HG02885 (cell line): ENCODE measurements around the gene FCRL6.
A peak's percentile ranks its signal among the peaks of the same experiment; 100 is the strongest.

ENCODE experiments used
- ATAC-seq: cut with Tn5 transposase; IDR thresholded peaks from one replicate; pipeline ENCODE4 v1.9.1; 2021; ENCODE audit warnings: mild to moderate bottlenecking; ENCODE audit not compliant: unreplicated experiment, poor library complexity

FCRL6 gene

GRCh38 chr1:159795534-159795933 lies 6.6 kb upstream of the FCRL6 start:
- no peak for ATAC-seq

GRCh38 chr1:159798893-159799292 lies 3.3 kb upstream of the FCRL6 start:
- peak; percentile 53 for ATAC-seq

- ATAC-seq: no peak
Measured at GRCh38 chr1:159799446-159799985, 2.6 kb upstream of the FCRL6 start.

- ATAC-seq: no peak
Measured at GRCh38 chr1:159800177-159800930, 1.8 kb upstream of the FCRL6 start.

GRCh38 chr1:159803956-159804689 lies 2.0 kb downstream of the FCRL6 start:
- no peak for ATAC-seq

GRCh38 chr1:159804924-159805323 lies 2.8 kb downstream of the FCRL6 start:
- no peak for ATAC-seq

- no peak for ATAC-seq
Measured at GRCh38 chr1:159815926-159816325, 13.8 kb downstream of the FCRL6 start.

GRCh38 chr1:159817276-159818041 lies 15.3 kb downstream of the FCRL6 start:
- no peak for ATAC-seq

GRCh38 chr1:159821171-159821867 lies 19.2 kb downstream of the FCRL6 start:
- ATAC-seq: peak; percentile 62

GRCh38 chr1:159823406-159823805 lies 21.2 kb downstream of the FCRL6 start:
- ATAC-seq: no peak

GRCh38 chr1:159825564-159825963 lies 23.4 kb downstream of the FCRL6 start:
- ATAC-seq: no peak

- ATAC-seq: peak; percentile 42
Measured at GRCh38 chr1:159826441-159827101, 24.4 kb downstream of the FCRL6 start, which contains the start of gene SLAMF8. TSS of gene SLAMF8 (plus strand) at chr1:159826873. CDS start at chr1:159826899, 26 bp downstream.

GRCh38 chr1:159827102-159827490 lies 24.9 kb downstream of the FCRL6 start:
- ATAC-seq: no peak

GRCh38 chr1:159827549-159827948 lies 25.4 kb downstream of the FCRL6 start:
- ATAC-seq: no peak

- ATAC-seq: no peak
Measured at GRCh38 chr1:159828176-159828575, 26.0 kb downstream of the FCRL6 start.

- ATAC-seq: no peak
Measured at GRCh38 chr1:159828581-159829272, 26.6 kb downstream of the FCRL6 start.

- ATAC-seq: peak; percentile 75
Measured at GRCh38 chr1:159829273-159829634, 27.1 kb downstream of the FCRL6 start.

GRCh38 chr1:159829822-159830465 lies 27.8 kb downstream of the FCRL6 start:
- ATAC-seq: no peak

- no peak for ATAC-seq
Measured at GRCh38 chr1:159830722-159831121, 28.6 kb downstream of the FCRL6 start.
